Activated naive CD4-positive, alpha-beta T cell treated with anti-CD3 and anti-CD28 coated beads, Interleukin-2, amount 10 ng/mL, durations not matched to agents 7 days and 5 days (primary cell): ENCODE measurements around the gene POP5.
"Not testable (repeated sequence)": the region's sequence is repeated elsewhere in the genome, so short reads cannot be mapped to it uniquely, and the experiment has no call there.

Experiments used
- CTCF ChIA-PET: fragments of 350-600 bp; sonication (Branson Sonifier 250); formaldehyde crosslinking; loops from one replicate; lab custom pipeline; 2021; ENCODE audit warnings: antibody characterized with exemption; lab: Charles Lee
- DNase-seq: peaks from one replicate; pipeline ENCODE4 v3.0.0-alpha.2; 2020
- H3K27ac Mint-ChIP-seq: one replicate; pipeline ENCODE4 v1.8.0; 2021; ENCODE audit warnings: mild to moderate bottlenecking, moderate library complexity, mixed read lengths
- H3K27me3 Mint-ChIP-seq: one replicate; pipeline ENCODE4 v1.8.0; 2021; ENCODE audit warnings: mild to moderate bottlenecking, mixed read lengths
- H3K36me3 Mint-ChIP-seq: one replicate; pipeline ENCODE4 v1.8.0; 2021; ENCODE audit warnings: mixed read lengths
- H3K4me1 Mint-ChIP-seq: one replicate; pipeline ENCODE4 v1.8.0; 2021; ENCODE audit warnings: mixed read lengths
- H3K4me3 Mint-ChIP-seq: one replicate; pipeline ENCODE4 v1.8.0; 2021; ENCODE audit warnings: mild to moderate bottlenecking, moderate library complexity, mixed read lengths
- H3K9me3 Mint-ChIP-seq: one replicate; pipeline ENCODE4 v1.8.0; 2021; ENCODE audit warnings: mixed read lengths

Gene POP5

DNA sequence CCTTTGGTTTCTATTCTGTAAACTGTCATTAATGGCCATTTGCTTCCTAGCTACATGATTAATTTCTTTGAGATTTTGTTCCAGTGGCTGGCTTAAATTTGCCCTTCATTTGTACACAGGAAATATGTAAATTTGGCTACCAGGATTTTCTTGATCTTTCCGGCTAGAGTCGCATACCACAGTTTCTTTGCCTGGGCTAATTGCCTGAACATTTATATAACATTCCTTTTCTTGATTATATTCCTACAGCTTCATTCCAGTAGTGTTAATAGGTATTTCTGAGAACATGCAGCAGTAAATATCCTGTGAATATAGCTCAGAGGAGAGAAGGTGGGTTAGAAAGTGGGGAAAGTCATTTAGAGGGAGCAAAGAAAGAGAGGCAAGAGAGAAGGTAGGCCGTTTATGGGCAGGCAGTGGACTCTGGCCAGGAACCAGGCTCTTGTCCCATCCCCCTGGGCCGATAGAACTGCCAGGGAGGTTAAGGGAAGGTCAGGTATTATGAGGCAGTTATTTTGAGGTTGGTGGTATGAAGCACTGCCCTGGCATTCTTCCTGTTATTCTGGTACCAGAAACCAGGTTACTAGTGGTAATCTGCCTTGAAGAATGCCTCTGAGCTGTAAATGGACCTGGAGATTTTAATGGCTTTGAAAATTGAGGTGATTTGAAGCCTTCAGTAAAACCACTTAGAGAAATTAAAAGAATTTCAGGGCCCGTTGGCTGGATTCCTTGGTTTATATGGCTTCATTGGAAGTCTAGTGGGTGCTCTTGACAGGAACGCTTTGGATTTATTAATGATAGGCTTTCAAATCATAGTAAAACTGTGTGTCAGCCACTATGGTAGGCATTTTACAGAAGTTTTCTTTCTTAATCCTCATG is 42.7 kb downstream of the POP5 start:
- CTCF ChIA-PET = interaction anchor here (1.1 kb wide), 2 partner anchors 98 to 213 kb away, joined by 3 to 4 read pairs; no protein-coding TSS in a partner anchor
- no peak for DNase-seq

DNA sequence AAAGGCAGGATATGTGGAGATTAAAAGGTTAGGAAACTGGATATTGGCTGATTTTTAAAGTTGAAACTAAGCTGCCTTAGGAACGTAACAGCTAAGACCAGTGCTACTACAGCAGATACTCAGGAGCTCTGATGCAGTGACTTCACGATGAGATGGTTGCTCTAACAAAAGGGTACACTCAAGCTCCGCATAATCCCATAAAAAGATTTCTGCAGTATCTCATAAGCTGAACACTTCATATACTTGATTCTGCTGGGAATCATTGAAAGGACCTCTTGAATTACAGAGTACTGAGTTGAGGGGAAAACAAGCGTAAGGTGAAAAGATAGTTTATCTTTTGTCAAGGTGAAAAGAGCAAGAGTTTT is 43.4 kb downstream of the POP5 start:
- H3K4me3 Mint-ChIP-seq = peak overlapping the region; percentile 93
- no peaks in the 10 kb centered on the region for H3K9me3 Mint-ChIP-seq
- no peak for DNase-seq
- H3K27me3 Mint-ChIP-seq = no peaks in the 10 kb centered on the region
- H3K27ac Mint-ChIP-seq = peak overlapping the region; percentile 68
- CTCF ChIA-PET = interaction anchor here (1.1 kb wide), 1 partner anchor 213 kb away, joined by 4 read pairs; no protein-coding TSS in a partner anchor
- peaks cover 44% of the 10 kb centered on the region for H3K36me3 Mint-ChIP-seq
- peaks cover 61% of the 10 kb centered on the region for H3K4me1 Mint-ChIP-seq

More for the DNA sequence above, 42.7 kb downstream of the POP5 start:
- Mint-ChIP-seq H3K36me3 (peaks cover 45% of the 10 kb centered on the region), H3K4me1 (peaks cover 58% of the 10 kb centered on the region), H3K27ac (peak overlapping the region; percentile 68), H3K4me3 (peak overlapping the region; percentile 93), H3K27me3 (no peaks in the 10 kb centered on the region), H3K9me3 (no peaks in the 10 kb centered on the region)

DNA sequence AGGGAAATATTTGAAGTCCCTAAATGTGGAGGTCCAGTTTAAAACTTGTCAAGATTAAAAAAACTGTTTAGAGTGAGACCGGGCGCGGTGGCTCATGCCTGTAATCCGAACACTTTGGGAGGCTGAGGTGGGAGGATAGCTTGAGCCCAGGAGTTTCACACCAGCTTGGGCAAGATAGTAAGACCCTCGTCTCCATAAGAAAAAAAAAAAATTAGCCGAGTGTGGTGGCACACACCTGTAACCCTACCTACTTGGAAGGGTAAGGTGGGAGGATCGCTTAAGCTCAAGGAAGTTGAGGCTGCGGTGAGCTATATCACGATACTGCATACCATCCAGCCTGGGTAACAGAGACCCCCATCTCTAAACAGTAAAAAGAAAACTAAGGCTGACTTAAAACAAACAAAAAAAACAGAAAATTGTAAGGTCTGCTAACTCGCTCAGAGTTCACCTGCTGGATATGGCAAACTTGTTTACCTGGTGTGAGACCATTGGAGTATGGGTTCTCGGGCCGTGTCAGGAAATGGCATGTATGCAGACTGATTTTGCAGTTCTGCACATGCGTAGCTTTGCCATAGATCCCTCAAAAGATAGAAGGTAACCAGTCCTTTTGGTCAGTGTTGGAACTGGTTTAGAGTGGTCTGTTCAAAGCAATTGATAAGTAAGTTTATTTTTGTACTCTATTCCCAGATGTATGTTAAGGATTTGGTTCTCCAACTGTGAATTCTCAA is 45.0 kb downstream of the POP5 start:
- CTCF ChIA-PET = interaction anchor here (1.1 kb wide), 2 partner anchors 35 to 45 kb away, joined by 4 to 9 read pairs; partner anchors contain the start of gene POP5
- Mint-ChIP-seq H3K4me1 (peaks cover 66% of the 10 kb centered on the region), H3K9me3 (no peaks in the 10 kb centered on the region), H3K27ac (peak overlapping the region; percentile 82), H3K36me3 (peaks cover 41% of the 10 kb centered on the region), H3K27me3 (no peaks in the 10 kb centered on the region), H3K4me3 (peak overlapping the region; percentile 93)
- peak; percentile 51 for DNase-seq

DNA sequence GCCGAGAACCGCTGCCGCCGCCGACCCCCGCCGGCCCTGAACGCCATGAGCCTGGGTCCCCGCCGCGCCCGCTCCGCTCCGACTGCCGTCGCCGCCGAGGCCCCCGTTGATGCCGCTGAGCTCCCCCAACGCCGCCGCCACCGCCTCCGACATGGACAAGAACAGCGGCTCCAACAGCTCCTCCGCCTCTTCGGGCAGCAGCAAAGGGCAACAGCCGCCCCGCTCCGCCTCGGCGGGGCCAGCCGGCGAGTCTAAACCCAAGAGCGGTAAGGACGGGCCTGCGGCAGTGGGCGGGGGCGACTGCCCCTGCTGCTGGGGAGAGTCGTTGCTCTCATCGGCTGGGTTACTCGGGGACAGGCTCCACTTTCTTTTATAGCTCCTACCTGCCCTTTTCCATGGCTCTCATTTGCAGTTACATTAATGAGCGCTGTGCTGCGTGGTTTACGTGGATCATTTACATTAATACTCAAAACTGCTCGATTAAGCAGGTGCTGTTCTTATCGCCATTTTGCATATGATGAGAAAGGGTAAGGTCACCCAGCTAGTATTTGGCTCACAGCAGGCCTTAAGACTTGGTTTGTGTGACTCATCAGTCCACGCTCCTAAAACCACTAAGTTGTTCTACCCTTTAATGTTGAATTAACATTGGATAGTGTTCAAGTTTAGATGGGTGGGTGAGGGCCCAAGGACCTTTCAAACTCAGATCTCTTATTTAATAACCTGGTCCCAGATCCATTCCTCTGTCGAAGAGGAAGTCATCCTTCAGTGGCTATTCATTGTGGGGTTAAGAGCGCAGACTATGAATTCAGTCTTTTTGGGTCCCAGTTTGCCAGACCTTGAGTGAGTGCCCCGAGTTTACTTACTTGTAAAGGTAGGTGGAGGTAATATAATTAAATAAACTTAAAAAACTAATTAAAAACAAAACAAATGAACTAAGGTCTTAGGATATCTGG is 46.2 kb downstream of the POP5 start:
- CTCF ChIA-PET = no interaction called here
- Mint-ChIP-seq H3K9me3 (no peaks in the 10 kb centered on the region), H3K27me3 (no peaks in the 10 kb centered on the region), H3K36me3 (peaks cover 35% of the 10 kb centered on the region), H3K4me1 (peaks cover 63% of the 10 kb centered on the region), H3K4me3 (peak overlapping the region; percentile 93), H3K27ac (peak overlapping the region; percentile 95)
- DNase-seq = peak; percentile 70

DNA sequence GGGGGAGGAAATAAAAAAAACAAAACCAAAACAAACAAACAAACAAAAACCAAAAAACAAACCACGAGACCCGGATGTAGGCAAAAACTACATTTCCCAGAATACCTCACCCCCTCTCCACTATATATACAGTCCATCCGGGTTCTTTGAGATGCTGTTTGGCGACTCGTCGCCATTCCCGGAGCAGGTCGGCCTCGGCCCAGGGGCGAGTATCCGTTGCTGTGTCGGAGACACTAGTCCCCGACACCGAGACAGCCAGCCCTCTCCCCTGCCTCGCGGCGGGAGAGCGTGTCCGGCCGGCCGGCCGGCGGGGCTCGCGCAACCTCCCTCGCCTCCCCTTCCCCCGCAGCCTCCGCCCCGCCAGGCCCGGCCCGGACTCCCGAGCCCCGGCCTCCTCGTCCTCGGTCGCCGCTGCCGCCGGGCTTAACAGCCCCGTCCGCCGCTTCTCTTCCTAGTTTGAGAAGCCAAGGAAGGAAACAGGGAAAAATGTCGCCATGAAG is 46.9 kb downstream of the POP5 start, which contains the start of gene RNF10:
Gene RNF10 (plus strand): TSS at position 154 of the 500 bp plus-strand sequence. CDS start 456 bp downstream, outside the sequence.
- Mint-ChIP-seq H3K4me1 (peaks cover 63% of the 10 kb centered on the region), H3K27me3 (no peaks in the 10 kb centered on the region), H3K4me3 (peak within 1 kb of the TSS; percentile 93), H3K36me3 (peaks cover 31% of the 10 kb centered on the region), H3K27ac (peak within 1 kb of the TSS; percentile 95), H3K9me3 (no peaks in the 10 kb centered on the region)
- peak; percentile 82 for DNase-seq
- CTCF ChIA-PET = no interaction called here

DNA sequence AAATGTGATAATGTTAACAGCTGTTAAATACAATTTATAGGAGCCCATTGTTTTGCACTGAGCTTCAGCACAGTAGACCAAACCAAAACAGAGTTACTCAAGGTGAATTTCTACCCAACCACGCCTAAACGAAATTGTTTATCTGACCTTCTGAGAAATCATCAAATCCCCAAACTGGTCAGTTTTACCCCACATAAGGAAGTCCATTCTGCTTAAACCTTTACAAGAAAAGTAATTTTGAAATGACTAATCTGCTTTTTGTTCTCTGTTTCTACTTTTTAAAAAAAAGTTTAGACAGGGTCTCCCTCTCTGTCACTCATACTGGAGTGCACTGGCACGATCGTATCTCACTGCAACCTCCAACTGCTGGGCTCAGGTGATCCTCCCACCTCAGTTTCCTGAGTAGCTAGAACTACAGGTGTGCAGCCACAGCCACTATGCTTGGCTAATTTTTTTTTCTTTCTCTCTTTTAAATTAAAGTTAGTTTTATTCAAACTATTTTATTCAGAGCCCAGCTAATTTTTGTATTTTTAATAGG is 48.4 kb downstream of the POP5 start:
- no peak overlapping the region for H3K4me3 Mint-ChIP-seq
- peak; percentile 45 for DNase-seq
- CTCF ChIA-PET = no interaction called here
- H3K36me3 Mint-ChIP-seq = peaks cover 21% of the 10 kb centered on the region
- H3K9me3 Mint-ChIP-seq = no peaks in the 10 kb centered on the region
- peak overlapping the region; percentile 65 for H3K27ac Mint-ChIP-seq
- H3K27me3 Mint-ChIP-seq = no peaks in the 10 kb centered on the region
- peaks cover 58% of the 10 kb centered on the region for H3K4me1 Mint-ChIP-seq

DNA sequence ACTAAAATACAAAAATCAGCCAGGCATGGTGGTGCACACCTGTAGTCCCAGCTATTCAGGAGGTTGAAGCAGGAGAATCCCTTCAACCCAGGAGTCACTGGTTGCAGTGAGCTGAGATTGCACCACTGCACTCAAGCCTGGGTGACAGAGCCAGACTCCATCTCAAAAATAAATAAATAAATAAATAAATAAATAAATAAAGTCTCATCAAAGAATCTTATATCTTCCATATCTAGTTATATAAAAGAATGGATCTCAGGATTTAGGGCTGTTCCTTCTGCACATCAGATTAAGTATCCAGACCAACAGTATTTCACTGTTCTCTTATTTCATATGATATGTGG is 50.8 kb downstream of the POP5 start:
- H3K27me3 Mint-ChIP-seq, H3K27ac Mint-ChIP-seq, H3K9me3 Mint-ChIP-seq, CTCF ChIA-PET, DNase-seq: not testable (repeated sequence)
- Mint-ChIP-seq H3K4me1 (peaks cover 44% of the 10 kb centered on the region), H3K36me3 (peaks cover 14% of the 10 kb centered on the region), H3K4me3 (peak overlapping the region; percentile 100)

DNA sequence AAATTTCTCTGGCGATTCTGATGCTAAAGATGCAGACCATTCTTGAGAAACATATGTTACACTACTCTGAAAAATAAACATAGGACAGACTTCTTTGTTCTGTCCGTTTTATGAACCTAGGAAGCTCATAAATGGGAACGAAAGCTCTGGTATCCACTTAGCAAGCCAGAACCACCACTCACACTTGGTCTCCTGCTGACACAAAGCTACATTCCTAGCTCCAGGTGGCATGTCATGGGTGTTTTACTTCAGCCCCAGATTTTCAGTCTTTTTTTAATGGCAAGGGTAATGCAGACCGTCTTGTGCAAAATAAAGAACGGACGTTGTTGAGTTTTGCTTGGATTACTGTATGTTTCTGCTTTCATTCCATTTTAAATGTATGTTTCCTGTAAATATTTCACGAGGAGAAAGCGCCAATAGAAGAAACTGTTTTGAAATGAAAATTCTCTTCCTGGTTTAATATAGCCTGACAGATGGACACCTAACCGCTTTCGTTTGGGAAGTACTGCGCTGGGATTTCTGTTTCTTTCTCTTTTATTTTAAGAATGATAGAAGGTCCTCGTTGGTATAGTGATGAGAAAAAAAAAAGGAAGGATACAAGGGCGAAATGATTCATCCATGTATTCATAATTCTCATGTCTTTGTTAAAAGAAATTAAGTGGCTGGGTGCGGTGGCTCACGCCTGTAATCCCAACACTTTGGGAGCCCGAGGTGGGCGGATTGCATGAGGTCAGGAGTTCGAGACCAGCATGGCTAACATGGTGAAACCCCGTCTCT is 51.4 kb downstream of the POP5 start:
- Mint-ChIP-seq H3K4me1 (peaks cover 41% of the 10 kb centered on the region), H3K4me3 (peak overlapping the region; percentile 100), H3K9me3 (no peaks in the 10 kb centered on the region), H3K36me3 (peaks cover 9% of the 10 kb centered on the region), H3K27ac (peak overlapping the region; percentile 99), H3K27me3 (no peaks in the 10 kb centered on the region)
- DNase-seq = no peak
- CTCF ChIA-PET = interaction anchor here (1.3 kb wide), 2 partner anchors 33 to 63 kb away, joined by 3 read pairs; no protein-coding TSS in a partner anchor

DNA sequence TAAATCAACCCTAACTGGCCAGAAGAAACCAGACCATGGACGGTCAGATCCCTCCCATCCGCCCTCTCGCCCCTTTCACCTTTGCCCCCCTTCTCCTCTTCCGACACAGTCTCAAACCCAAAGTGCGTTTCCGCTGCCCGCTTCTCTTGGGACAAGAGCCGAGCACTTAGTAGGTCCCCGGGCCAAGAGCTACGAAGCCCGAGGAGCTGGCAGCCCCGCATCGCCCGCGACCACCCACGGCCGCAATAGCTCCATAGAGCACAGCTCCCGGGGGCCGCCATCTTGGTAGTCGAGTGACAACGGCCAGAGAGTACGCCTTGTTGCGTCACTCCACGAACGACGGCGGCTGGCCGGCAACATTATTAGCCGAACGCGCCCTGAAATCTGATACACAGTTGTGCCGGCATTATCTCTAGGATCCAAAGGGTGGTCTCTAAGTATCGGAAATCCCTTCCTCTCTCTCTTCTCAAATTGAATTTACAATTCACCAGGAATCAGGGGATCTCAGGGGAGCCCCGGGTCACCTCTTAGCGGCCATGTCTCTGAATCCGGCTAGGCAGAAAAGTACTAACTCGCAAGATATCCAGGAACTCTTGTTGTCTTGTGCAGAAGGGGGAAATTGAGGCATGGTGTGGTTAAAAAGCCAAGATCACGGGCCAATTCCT is 52.2 kb downstream of the POP5 start, which contains the start of gene COQ5:
Gene COQ5 (minus strand): TSS at position 298 of the 665 bp plus-strand sequence. CDS start 17 bp downstream, at position 281.
- peak; percentile 90 for DNase-seq
- Mint-ChIP-seq H3K27ac (peak within 1 kb of the TSS; percentile 99), H3K27me3 (no peaks in the 10 kb centered on the region), H3K4me3 (peak within 1 kb of the TSS; percentile 100), H3K4me1 (peaks cover 39% of the 10 kb centered on the region), H3K9me3 (no peaks in the 10 kb centered on the region), H3K36me3 (peaks cover 7% of the 10 kb centered on the region)
- CTCF ChIA-PET = interaction anchor here (0.6 to 1.3 kb wide), 3 partner anchors 32 to 187 kb away, joined by 3 read pairs; no protein-coding TSS in a partner anchor
